A172 (cell line): ENCODE data around the gene DDX39A. TPM values are rescaled to one million over a fixed set of nuclear protein-coding genes. Genes with fewer than 3 reads are reported as not detected.
A peak's percentile ranks its signal among the peaks of the same experiment; 100 is the strongest.

Experiments
- DNase-seq: peaks from one replicate; pipeline ENCODE4 v3.0.0-alpha.2; 2015; ENCODE audit warnings: low spot score
- total RNA-seq: library from RNA; depleted of rRNA; stranded (reverse); fragments of >200 nt; shearing (Covaris generic); gene quantifications from 2 replicates; pipeline ENCODE4 v1.2.3, GENCODE V29; 2014; rRNA removed

Gene DDX39A
- total RNA-seq, 1 experiment from 2014 or later = 312 TPM

DNA sequence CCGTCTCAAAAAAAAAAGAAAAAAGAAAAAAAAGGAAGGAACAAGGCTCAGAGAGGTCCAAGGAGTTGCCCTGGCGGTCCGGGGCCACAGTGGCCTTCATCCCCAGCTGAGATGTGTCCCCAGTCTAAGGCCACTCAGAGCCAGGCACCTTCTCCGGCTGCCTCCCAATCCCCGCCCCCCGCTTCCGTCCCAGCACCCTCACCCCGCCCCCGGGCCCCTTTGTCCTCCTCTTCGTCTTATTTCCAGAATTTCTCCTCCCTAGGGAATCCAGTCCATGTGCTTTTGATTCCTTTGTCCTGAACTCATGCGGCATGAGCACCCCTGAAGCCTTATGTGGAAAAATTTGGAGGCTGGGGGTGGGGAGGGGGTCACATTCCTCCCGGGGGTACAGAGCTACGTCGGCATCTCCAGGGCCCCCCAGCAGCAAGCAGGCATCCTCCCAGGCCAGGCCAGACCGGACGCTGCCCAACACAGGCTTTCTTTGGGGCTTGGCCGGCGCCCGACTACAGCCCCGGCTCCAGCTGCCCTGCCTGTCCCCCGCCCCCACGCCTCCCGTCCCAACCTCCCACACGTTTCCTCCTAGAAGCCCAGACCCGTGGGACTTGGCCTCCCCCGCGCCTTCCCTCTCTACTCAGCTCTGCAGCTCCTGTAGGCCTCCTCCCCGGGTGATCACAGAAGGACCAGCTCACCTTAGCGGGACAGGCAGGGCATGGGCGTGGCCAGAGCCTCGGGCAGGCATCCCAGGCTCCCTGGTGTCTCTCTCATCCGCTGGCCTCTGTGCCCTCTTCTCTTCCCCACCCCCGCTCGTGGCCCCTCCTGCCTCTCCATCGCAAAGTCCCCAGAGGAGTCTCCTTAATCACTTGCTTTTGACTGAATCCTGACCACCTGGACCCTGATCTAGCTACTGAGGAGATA, 55.7 kb downstream of the DDX39A start:
- peak; percentile 87 for DNase-seq

DNA sequence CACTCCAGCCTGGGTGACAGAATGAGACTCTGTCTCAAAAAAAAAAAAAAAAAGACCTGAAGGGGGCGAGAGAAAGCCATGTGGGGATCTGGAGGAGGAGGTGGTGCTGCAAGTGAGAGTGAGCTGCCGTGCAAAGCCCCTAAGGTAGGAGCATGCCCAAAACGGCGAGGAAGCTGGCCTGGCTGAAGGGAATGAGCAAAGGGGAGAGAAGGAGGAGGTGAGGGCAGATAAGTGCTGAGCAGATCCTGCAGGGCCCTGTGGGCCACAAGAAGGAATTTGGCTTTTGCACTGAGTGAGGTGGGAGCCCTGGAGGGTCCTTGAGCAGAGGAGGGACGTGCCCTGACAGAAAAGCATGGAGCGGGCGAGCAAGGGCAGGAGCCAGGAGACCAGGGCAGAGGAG, 57.3 kb downstream of the DDX39A start:
- DNase-seq = no peak

Other genes with a start within 250 kb of the DDX39A start
- gene ADGRL1, start 213.2 kb downstream of the DDX39A start, total RNA-seq = 5.1 and 7.6 TPM in 2 replicates
- 72.8 and 74.8 TPM in 2 replicates for gene ADGRE5, start 37.9 kb downstream of the DDX39A start, total RNA-seq
- gene PKN1, start 14.0 kb upstream of the DDX39A start, total RNA-seq = 181 and 208 TPM in 2 replicates
- 0.29 TPM in 1 of 2 replicates, not detected in the other for gene PTGER1, start 56.0 kb upstream of the DDX39A start, total RNA-seq
- 302 and 408 TPM in 2 replicates for gene GIPC1, start 76.8 kb upstream of the DDX39A start, total RNA-seq
- gene DNAJB1, start 99.1 kb upstream of the DDX39A start, total RNA-seq = 216 and 229 TPM in 2 replicates
- 69.6 and 81.8 TPM in 2 replicates for gene TECR, start 110.3 kb upstream of the DDX39A start, total RNA-seq
- gene NDUFB7, start 152.7 kb upstream of the DDX39A start, total RNA-seq = 340 and 446 TPM in 2 replicates
- gene CLEC17A, start 163.7 kb upstream of the DDX39A start, total RNA-seq = not detected in 2 replicates